ENCODE data around the gene MSI2. TPM values are rescaled to one million over a fixed set of nuclear protein-coding genes. Genes with fewer than 3 reads are reported as not detected.

MSI2 gene
- total and polyA plus RNA-seq, 5 experiments from 2014 or later, result 2.5 to 136 (median 4.9) TPM

GRCh38 chr17:57588086-57588485 lies 331.8 kb downstream of the MSI2 start:
- DNase-seq (peak in 1 of 10 donors; percentile 32), ATAC-seq (no peak)
- Mint-ChIP-seq H3K4me3 (no peak overlapping the region), H3K27me3 (no peaks in the 10 kb centered on the region), H3K9me3 (no peaks in the 10 kb centered on the region), H3K4me1 (peaks cover 8 to 18% (median 14%) of the 10 kb centered on the region in 4 donors), H3K36me3 (peaks cover 0 to 6% (median 0%) of the 10 kb centered on the region in 3 donors), H3K27ac (peak overlapping the region in 4 of 10 donors; percentile 1 to 63 (median 42))
- POLR2A ChIA-PET, result interaction anchor here (1.3 kb wide), 1 partner anchor 11 kb away, joined by 6 read pairs; no protein-coding TSS in a partner anchor

DNA sequence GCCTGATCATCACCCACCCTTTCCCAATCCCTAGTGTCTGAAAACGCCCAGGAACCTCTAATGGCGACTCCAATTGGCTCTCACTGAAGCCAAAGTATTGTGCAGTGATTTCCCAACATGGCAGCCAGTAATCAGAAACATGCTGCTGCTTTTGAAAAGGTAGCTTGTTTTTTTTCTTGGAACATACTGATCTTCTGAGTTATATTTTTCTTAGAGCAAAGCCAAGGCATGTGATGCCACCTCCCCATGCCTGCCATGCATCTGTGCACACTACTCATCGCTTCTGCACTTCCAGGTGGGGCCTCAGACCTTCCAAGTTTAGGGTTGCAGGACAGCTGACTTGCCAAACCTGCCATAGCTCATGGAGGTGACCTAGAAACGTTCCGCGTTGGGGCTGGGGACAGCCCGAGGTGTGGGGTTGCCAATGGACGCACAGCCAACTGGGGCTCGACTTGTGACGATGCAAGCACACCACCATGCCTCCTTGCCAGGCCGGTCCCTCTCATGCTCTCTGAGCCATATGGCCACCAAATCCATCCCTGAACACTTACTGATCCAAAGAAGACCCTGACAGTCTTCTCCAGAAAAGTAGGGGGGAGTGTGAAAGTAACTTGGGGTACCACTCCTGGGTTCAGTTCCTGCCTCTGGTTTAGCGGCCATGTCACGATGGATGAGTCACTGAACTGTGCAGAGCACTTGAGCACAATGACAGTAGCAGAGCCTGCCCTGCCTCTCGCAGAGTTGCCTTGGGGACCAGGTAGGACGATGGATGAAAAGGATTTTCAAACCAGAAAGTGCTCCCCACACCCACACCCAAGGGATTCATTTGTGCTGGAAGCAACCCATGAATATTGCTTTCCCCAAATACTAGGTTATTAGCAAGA lies 333.1 kb downstream of the MSI2 start:
- peak in 1 of 10 donors; percentile 38 for DNase-seq
- Mint-ChIP-seq H3K27ac (peak overlapping the region in 2 of 10 donors; percentile 41 to 63), H3K36me3 (peaks cover 0 to 5% (median 2%) of the 10 kb centered on the region in 3 donors), H3K9me3 (peaks cover 0 to 2% (median 0%) of the 10 kb centered on the region in 9 donors), H3K4me1 (peaks cover 8 to 18% (median 13%) of the 10 kb centered on the region in 4 donors), H3K27me3 (no peaks in the 10 kb centered on the region), H3K4me3 (peak overlapping the region in 1 of 10 donors; percentile 2)
- POLR2A ChIA-PET, result interaction anchor here (1.0 kb wide), 1 partner anchor 158 kb away, joined by 3 read pairs; no protein-coding TSS in a partner anchor
- ATAC-seq, result no peak

DNA sequence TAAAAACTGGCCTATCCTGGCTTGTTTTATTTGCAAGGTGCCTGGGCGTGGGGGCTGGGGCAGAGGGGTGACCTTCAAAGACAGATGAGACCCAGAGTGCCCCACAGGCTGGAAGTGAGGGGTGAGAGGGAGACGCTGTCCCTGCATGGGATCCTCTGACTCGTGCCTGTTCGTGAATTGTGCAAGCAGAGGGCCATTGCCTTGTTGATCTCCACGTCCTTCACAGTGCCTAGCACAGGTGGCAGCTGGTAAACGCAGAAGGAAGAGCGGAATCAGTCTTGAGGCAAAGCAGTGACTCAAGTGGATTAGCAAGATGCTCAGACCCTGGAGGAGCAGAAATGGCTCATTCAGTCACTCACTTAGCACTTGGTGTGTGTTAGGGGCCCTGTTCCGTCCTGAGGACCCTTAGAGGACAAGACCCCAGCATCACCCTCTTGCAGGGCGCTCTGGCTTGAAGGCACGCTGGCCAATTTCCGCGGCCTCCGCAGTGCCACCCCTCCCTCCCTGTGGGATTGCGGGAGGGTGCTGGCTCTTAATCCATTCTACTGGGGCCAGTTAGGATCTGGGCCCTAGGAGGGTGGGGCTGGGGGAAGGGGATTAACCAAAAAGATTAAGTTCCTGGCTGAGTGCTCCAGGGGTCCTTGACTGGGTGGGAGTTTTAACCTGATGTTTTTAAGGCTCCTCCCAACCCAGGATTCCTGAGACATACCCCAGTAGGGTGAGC lies 337.6 kb downstream of the MSI2 start:
- DNase-seq (no peak), ATAC-seq (no peak)
- peaks cover 6 to 15% (median 7%) of the 10 kb centered on the region in 3 donors for H3K36me3 Mint-ChIP-seq
- POLR2A ChIA-PET, result interaction anchor here (0.6 kb wide), 1 partner anchor 1740 kb away, joined by 5 read pairs; no protein-coding TSS in a partner anchor
- peaks cover 14 to 31% (median 17%) of the 10 kb centered on the region in 4 donors for H3K4me1 Mint-ChIP-seq
- peaks cover 0 to 12% (median 0%) of the 10 kb centered on the region in 9 donors for H3K9me3 Mint-ChIP-seq
- peak overlapping the region in 8 of 10 donors; percentile 17 to 88 (median 51) for H3K27ac Mint-ChIP-seq
- no peak overlapping the region for H3K4me3 Mint-ChIP-seq
- no peaks in the 10 kb centered on the region for H3K27me3 Mint-ChIP-seq

DNA sequence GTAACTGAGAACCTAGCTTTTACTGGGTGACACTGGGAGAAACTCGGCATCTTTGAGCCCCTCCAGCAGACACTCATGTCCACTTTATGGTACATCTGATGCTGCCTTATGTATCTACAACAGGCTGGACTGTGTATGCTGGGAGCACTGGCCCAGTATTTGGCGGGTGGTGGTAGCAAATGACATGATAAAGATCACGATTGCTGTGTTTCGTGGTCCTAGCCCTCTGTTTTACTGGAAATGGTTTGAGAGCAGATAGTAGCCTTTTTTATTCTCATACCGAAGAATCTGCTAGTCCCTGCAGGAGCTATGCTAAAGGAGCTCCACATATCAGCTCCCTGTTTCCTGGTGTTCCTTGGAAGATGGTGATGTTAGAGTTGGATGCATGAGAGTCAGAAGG lies 338.4 kb downstream of the MSI2 start:
- DNase-seq, result no peak
- ATAC-seq, result no peak
- Mint-ChIP-seq H3K36me3 (peaks cover 6 to 15% (median 7%) of the 10 kb centered on the region in 3 donors), H3K9me3 (peaks cover 0 to 12% (median 0%) of the 10 kb centered on the region in 9 donors), H3K4me1 (peaks cover 22 to 35% (median 25%) of the 10 kb centered on the region in 4 donors), H3K27ac (peak overlapping the region in 7 of 10 donors; percentile 9 to 91 (median 64)), H3K4me3 (no peak overlapping the region), H3K27me3 (no peaks in the 10 kb centered on the region)
- POLR2A ChIA-PET, result interaction anchor here (0.6 kb wide), 1 partner anchor 1739 kb away, joined by 5 read pairs; no protein-coding TSS in a partner anchor

- peak overlapping the region in 7 of 10 donors; percentile 44 to 91 (median 85) for H3K27ac Mint-ChIP-seq
- H3K4me1 Mint-ChIP-seq, result peaks cover 28 to 40% (median 32%) of the 10 kb centered on the region in 4 donors
- DNase-seq, result no peak
- H3K4me3 Mint-ChIP-seq, result no peak overlapping the region
- no peaks in the 10 kb centered on the region for H3K27me3 Mint-ChIP-seq
- POLR2A ChIA-PET, result no interaction called here
- peaks cover 0 to 12% (median 0%) of the 10 kb centered on the region in 9 donors for H3K9me3 Mint-ChIP-seq
- no peak for ATAC-seq
- peaks cover 6 to 15% (median 7%) of the 10 kb centered on the region in 3 donors for H3K36me3 Mint-ChIP-seq
These were observed 339.1 kb downstream of the MSI2 start for GRCh38 chr17:57595426-57595825.

DNA sequence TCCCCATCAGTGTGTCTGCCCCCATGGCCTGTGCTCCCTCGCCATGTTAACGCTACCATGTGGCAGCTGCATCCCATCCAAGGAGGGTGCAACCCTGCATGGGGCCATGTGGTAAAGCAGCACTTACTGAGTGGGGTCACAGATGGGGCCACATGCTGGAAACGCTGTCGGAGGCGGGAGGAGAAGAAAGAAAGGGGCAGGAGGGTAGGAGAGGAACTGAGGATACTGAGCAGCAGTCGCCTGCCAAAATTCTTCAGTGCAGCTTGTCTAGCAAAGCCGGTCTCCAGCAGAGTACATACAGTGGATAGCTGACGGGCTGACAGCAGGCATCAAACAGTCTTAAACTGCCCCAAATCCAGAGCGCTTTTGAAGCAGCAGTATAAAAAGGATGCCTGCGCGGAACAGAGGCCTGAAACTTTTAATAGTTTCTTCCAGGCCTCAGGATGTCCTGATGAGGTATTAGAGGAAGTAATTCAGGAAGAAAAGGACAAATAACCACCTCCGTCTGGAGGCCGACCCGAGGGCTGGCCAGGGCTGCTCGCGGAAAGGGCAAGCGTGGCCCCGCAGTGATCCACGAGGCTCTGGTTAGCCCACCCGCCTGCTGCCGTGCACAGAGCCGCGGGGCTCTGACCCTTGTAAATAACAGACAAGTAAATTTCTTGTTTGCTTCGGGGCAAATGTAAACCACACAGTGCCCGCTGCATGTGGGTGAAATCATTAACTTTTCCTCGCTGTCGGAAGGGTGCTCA lies 339.8 kb downstream of the MSI2 start:
- no peak for ATAC-seq
- H3K27ac Mint-ChIP-seq, result peak overlapping the region; percentile 64 to 91 (median 81)
- peaks cover 32 to 47% (median 39%) of the 10 kb centered on the region in 4 donors for H3K4me1 Mint-ChIP-seq
- H3K9me3 Mint-ChIP-seq, result peaks cover 0 to 12% (median 0%) of the 10 kb centered on the region in 9 donors
- no peak for DNase-seq
- no peak overlapping the region for H3K4me3 Mint-ChIP-seq
- H3K27me3 Mint-ChIP-seq, result no peaks in the 10 kb centered on the region
- H3K36me3 Mint-ChIP-seq, result peaks cover 6 to 15% (median 7%) of the 10 kb centered on the region in 3 donors
- POLR2A ChIA-PET, result no interaction called here

- POLR2A ChIA-PET, result interaction anchor here (1.6 to 5.0 kb wide), 2 partner anchors 10 to 74 kb away, joined by 6 to 34 read pairs; no protein-coding TSS in a partner anchor
- peaks cover 0 to 12% (median 0%) of the 10 kb centered on the region in 9 donors for H3K9me3 Mint-ChIP-seq
- H3K4me1 Mint-ChIP-seq, result peaks cover 38 to 56% (median 48%) of the 10 kb centered on the region in 4 donors
- no peak for ATAC-seq
- DNase-seq, result no peak
- peak overlapping the region in 8 of 10 donors; percentile 56 to 90 (median 72) for H3K27ac Mint-ChIP-seq
- H3K36me3 Mint-ChIP-seq, result peaks cover 6 to 15% (median 7%) of the 10 kb centered on the region in 3 donors
- no peak overlapping the region for H3K4me3 Mint-ChIP-seq
- no peaks in the 10 kb centered on the region for H3K27me3 Mint-ChIP-seq
These were observed 340.8 kb downstream of the MSI2 start for GRCh38 chr17:57597101-57597500.

GRCh38 chr17:57597531-57598453 lies 341.5 kb downstream of the MSI2 start:
- Mint-ChIP-seq H3K4me1 (peaks cover 40 to 63% (median 55%) of the 10 kb centered on the region in 4 donors), H3K36me3 (peaks cover 6 to 15% (median 7%) of the 10 kb centered on the region in 3 donors), H3K4me3 (peak overlapping the region in 5 of 10 donors; percentile 15 to 81 (median 63)), H3K27ac (peak overlapping the region; percentile 88 to 100 (median 94)), H3K27me3 (no peaks in the 10 kb centered on the region), H3K9me3 (peaks cover 0 to 12% (median 0%) of the 10 kb centered on the region in 9 donors)
- POLR2A ChIA-PET, result interaction anchor here (1.1 to 5.0 kb wide), 5 partner anchors 10 to 355 kb away, joined by 3 to 34 read pairs (median 3); no protein-coding TSS in a partner anchor
- peak in 4 of 10 donors; percentile 8 to 30 (median 18) for DNase-seq
- ATAC-seq, result no peak

DNA sequence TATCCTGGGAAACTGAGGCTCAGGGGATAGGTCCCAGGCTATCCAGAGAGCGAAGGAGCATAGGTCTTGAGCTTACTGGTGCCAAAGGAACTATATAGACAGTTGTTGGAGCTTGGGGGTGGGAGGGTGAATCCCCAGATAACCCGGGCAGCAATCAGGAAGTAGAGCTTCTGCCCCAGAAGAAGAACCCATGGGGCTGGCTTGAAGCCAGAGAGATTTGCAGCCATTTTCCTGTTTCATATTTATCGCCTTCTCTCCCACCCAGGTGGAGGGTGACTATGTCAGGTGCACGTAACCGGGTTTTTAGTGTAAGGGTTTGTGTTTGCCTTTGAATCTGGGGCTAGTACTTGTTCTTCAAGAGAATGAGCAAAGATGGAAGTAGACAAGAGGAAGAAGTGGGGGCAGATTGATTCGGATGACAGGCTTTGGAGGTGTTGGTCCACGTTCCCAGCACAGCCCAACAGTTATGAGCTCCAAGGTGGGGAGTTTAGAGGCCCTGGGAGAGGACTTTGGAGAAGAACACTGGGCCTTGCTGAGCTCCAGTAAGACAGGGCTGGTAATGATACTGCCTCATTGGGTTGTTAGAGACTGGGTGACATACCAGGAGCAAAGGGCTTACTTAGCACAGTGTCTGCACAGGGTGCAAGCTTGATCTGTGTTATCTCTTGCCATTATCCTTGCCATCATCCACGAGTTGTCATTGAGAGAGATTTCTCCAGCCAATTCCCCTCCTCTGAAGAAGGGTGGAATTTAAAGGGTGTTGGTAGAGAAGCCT lies 343.1 kb downstream of the MSI2 start:
- Mint-ChIP-seq H3K36me3 (peaks cover 4 to 12% (median 7%) of the 10 kb centered on the region in 3 donors), H3K27ac (peak overlapping the region; percentile 88 to 100 (median 95)), H3K4me3 (peak overlapping the region; percentile 24 to 81 (median 70)), H3K27me3 (no peaks in the 10 kb centered on the region), H3K9me3 (peaks cover 0 to 10% (median 0%) of the 10 kb centered on the region in 9 donors), H3K4me1 (peaks cover 47 to 80% (median 71%) of the 10 kb centered on the region in 4 donors)
- ATAC-seq (peak; percentile 7 to 18), DNase-seq (peak in 9 of 10 donors; percentile 22 to 78 (median 41))
- POLR2A ChIA-PET, result interaction anchor here (0.6 to 5.0 kb wide), 8 partner anchors 12 to 408 kb away, joined by 3 to 34 read pairs (median 3); no protein-coding TSS in a partner anchor

DNA sequence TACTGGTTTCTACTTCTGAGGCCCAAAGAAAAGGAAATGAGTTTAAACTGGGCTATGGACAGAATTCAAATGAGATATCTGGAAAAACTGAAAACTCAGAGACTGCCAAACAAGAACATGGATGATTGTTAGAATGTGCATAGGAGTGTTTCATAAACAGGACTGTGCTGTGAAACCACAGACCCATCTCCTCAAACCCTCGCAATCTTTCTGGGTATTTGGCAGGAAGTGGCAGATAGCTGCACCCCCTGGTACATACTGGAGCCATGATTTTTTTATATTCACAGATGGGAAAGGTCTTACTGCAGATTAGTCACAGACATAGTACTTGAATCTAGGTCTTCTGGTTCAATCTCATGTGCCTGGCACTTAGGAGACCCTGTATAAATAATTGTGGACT lies 343.8 kb downstream of the MSI2 start:
- peak; percentile 43 to 45 for ATAC-seq
- peak in 5 of 10 donors; percentile 22 to 68 (median 44) for DNase-seq
- Mint-ChIP-seq H3K4me1 (peaks cover 49 to 86% (median 77%) of the 10 kb centered on the region in 4 donors), H3K27me3 (no peaks in the 10 kb centered on the region), H3K36me3 (peaks cover 3 to 6% (median 4%) of the 10 kb centered on the region in 3 donors), H3K4me3 (peak overlapping the region; percentile 24 to 81 (median 70)), H3K27ac (peak overlapping the region; percentile 88 to 100 (median 95)), H3K9me3 (peaks cover 0 to 10% (median 0%) of the 10 kb centered on the region in 9 donors)
- POLR2A ChIA-PET, result interaction anchor here (1.3 to 5.0 kb wide), 3 partner anchors 12 to 72 kb away, joined by 6 to 34 read pairs (median 14); no protein-coding TSS in a partner anchor
